CD4-positive, alpha-beta T cell (primary cell): ENCODE data around the gene SEBOX. TPM values are rescaled to one million over a fixed set of nuclear protein-coding genes. Genes with fewer than 3 reads are reported as not detected.
A peak's percentile ranks its signal among the peaks of the same experiment; 100 is the strongest.

Source experiments
- ATAC-seq: fragments of 200-7000 bp; cut with Tn5 transposase; one replicate; pipeline ENCODE4 v1.10.0; 2022; ENCODE audit warnings: mild to moderate bottlenecking; ENCODE audit not compliant: poor library complexity
- CTCF ChIA-PET: fragments of 350-600 bp; sonication (Branson Sonifier 250); formaldehyde crosslinking; loops from one replicate; lab custom pipeline; 2021; ENCODE audit warnings: antibody characterized with exemption, inconsistent platforms; lab: Charles Lee
- POLR2A ChIA-PET: fragments of 350-600 bp; sonication (Branson Sonifier 250); formaldehyde crosslinking; loops from one replicate; lab custom pipeline; 2021; ENCODE audit warnings: antibody characterized with exemption, inconsistent platforms; lab: Charles Lee
- DNase-seq, 14 experiments: peaks; one replicate each; pipeline ENCODE4 v3.0.0-alpha.2; 2013 to 2020; ENCODE audit warnings: mixed read lengths in 2 of 14
- H3K27ac ChIP-seq, 2 donors: one replicate each; pipeline versions ENCODE4 v1.5.1 to v1.7.0; 2013; ENCODE audit warnings: low read length in 2 of 2, low read depth in 1 of 2, mild to moderate bottlenecking in 1 of 2
- H3K27me3 ChIP-seq, 2 experiments: 1 replicate in 1 of 2; 2 replicates in 1 of 2; pipeline versions ENCODE4 v1.6.1 to v1.7.0; 2013; ENCODE audit warnings: low read length in 2 of 2, control low read depth in 1 of 2, mild to moderate bottlenecking in 1 of 2, moderate library complexity in 1 of 2; ENCODE audit not compliant: insufficient read depth in 2 of 2, control insufficient read depth in 1 of 2
- H3K36me3 ChIP-seq: one replicate; pipeline ENCODE4 v1.6.1; 2013; ENCODE audit warnings: low read length, control low read depth; ENCODE audit not compliant: insufficient read depth
- H3K4me1 ChIP-seq: one replicate; pipeline ENCODE4 v1.6.1; 2013; ENCODE audit warnings: low read length, control low read depth; ENCODE audit not compliant: insufficient read depth
- H3K4me3 ChIP-seq: one replicate; pipeline ENCODE4 v1.5.1; 2013; ENCODE audit warnings: mild to moderate bottlenecking, low read length, moderate library complexity
- H3K9me3 ChIP-seq, 2 experiments: 1 replicate in 1 of 2; 2 replicates in 1 of 2; pipeline versions ENCODE4 v1.6.1 to v1.7.0; 2013; ENCODE audit warnings: low read length in 2 of 2, mild to moderate bottlenecking in 2 of 2, control low read depth in 1 of 2, moderate library complexity in 1 of 2; ENCODE audit not compliant: control insufficient read depth in 1 of 2, insufficient read depth in 1 of 2
- H3K27ac Mint-ChIP-seq: one replicate; pipeline ENCODE4 v1.8.0; 2020; ENCODE audit warnings: mixed read lengths
- H3K27me3 Mint-ChIP-seq: one replicate; pipeline ENCODE4 v1.8.0; 2021; ENCODE audit warnings: mixed read lengths
- H3K36me3 Mint-ChIP-seq: one replicate; pipeline ENCODE4 v1.8.0; 2021; ENCODE audit warnings: low read depth, mixed read lengths
- H3K4me1 Mint-ChIP-seq: one replicate; pipeline ENCODE4 v1.8.0; 2021; ENCODE audit warnings: low read depth, mixed read lengths
- H3K4me3 Mint-ChIP-seq: one replicate; pipeline ENCODE4 v1.8.0; 2020; ENCODE audit warnings: mild to moderate bottlenecking, mixed read lengths
- H3K9me3 Mint-ChIP-seq: one replicate; pipeline ENCODE4 v1.8.0; 2020; ENCODE audit warnings: mixed read lengths
- CTCF ChIP-seq: fragments of 200-600 bp; IDR thresholded peaks from one replicate; pipeline ENCODE4 v1.8.0; 2022; ENCODE audit warnings: antibody characterized with exemption, mild to moderate bottlenecking
- intact Hi-C, 2 experiments: fragments of 100-400 bp; cut with DNase I in 1 of 2; cut with micrococcal nuclease in 1 of 2; formaldehyde crosslinking; loops; one replicate each; pipeline versions ENCODE4 v1.15.1 to v1.9.0; 2023 to 2025; cut with DNase I, micrococcal nuclease
- total RNA-seq, 174 experiments: library from RNA in 2 of 174; stranded (reverse) in 2 of 174; gene quantifications; one replicate each; pipeline ENCODE4 v1.2.3 and lab custom pipeline; 2021 to 2026

Gene SEBOX
- total RNA-seq, 2 experiments from 2014 or later: not detected

GRCh38 chr17:28407974-28408306 is 42.9 kb upstream of the SEBOX start:
- Mint-ChIP-seq H3K27ac (no peak overlapping the region), H3K9me3 (no peaks in the 10 kb centered on the region), H3K4me3 (peak overlapping the region; percentile 45), H3K4me1 (peaks cover 5% of the 10 kb centered on the region), H3K27me3 (peaks cover 32% of the 10 kb centered on the region), H3K36me3 (no peaks in the 10 kb centered on the region)
- CTCF ChIA-PET: interaction anchor here (4.4 kb wide), 1 partner anchor 9 kb away, joined by 14 read pairs; no protein-coding TSS in a partner anchor
- Histone ChIP-seq H3K9me3 (no peaks in the 10 kb centered on the region), H3K27ac (no peak overlapping the region), H3K4me1 (peaks cover 23% of the 10 kb centered on the region), H3K4me3 (no peak overlapping the region), H3K36me3 (no peaks in the 10 kb centered on the region), H3K27me3 (peaks cover 5 to 8% of the 10 kb centered on the region in 2 experiments)
- intact Hi-C loops: no loop called here
- DNase-seq (no peak), ATAC-seq (no peak)
- TF ChIP-seq CTCF: no peak
- POLR2A ChIA-PET: no interaction called here

- Mint-ChIP-seq H3K27ac (no peak overlapping the region), H3K4me3 (peak overlapping the region; percentile 45), H3K9me3 (no peaks in the 10 kb centered on the region), H3K27me3 (peaks cover 32% of the 10 kb centered on the region), H3K36me3 (no peaks in the 10 kb centered on the region), H3K4me1 (peaks cover 5% of the 10 kb centered on the region)
- ChIA-PET POLR2A (interaction anchor here (1.1 kb wide), 1 partner anchor 23 kb away, joined by 4 read pairs; no protein-coding TSS in a partner anchor), CTCF (interaction anchor here (0.7 to 4.4 kb wide), 2 partner anchors 9 to 50 kb away, joined by 3 to 14 read pairs; a partner anchor contains a TSS)
- Histone ChIP-seq H3K27me3 (peaks cover 5 to 8% of the 10 kb centered on the region in 2 experiments), H3K9me3 (no peaks in the 10 kb centered on the region), H3K4me1 (peaks cover 24% of the 10 kb centered on the region), H3K27ac (no peak overlapping the region), H3K36me3 (no peaks in the 10 kb centered on the region), H3K4me3 (no peak overlapping the region)
- DNase-seq: no peak
- no peak for TF ChIP-seq CTCF
- intact Hi-C loops: no loop called here
- ATAC-seq: no peak
Measured at GRCh38 chr17:28407130-28407973, 42.4 kb upstream of the SEBOX start.

- Histone ChIP-seq H3K4me1 (peaks cover 24% of the 10 kb centered on the region), H3K27me3 (peaks cover 5 to 8% of the 10 kb centered on the region in 2 experiments), H3K4me3 (peak overlapping the region; percentile 59), H3K36me3 (no peaks in the 10 kb centered on the region), H3K27ac (no peak overlapping the region), H3K9me3 (no peaks in the 10 kb centered on the region)
- Mint-ChIP-seq H3K36me3 (no peaks in the 10 kb centered on the region), H3K4me3 (peak overlapping the region; percentile 82), H3K9me3 (no peaks in the 10 kb centered on the region), H3K4me1 (peaks cover 5% of the 10 kb centered on the region), H3K27ac (peak overlapping the region; percentile 35), H3K27me3 (peaks cover 32% of the 10 kb centered on the region)
- no peak for TF ChIP-seq CTCF
- CTCF ChIA-PET: interaction anchor here (4.4 kb wide), 1 partner anchor 10 kb away, joined by 14 read pairs; no protein-coding TSS in a partner anchor
- POLR2A ChIA-PET: interaction anchor here (1.1 kb wide), 1 partner anchor 22 kb away, joined by 4 read pairs; no protein-coding TSS in a partner anchor
- no peak for DNase-seq
- no peak for ATAC-seq
- intact Hi-C loops: no loop called here
Measured at GRCh38 chr17:28406473-28406814, 41.4 kb upstream of the SEBOX start.
